ENCODE measurements around the gene NFE2L2. TPM values are rescaled to one million over a fixed set of nuclear protein-coding genes. Genes with fewer than 3 reads are reported as not detected.

The NFE2L2 gene
- total and polyA plus RNA-seq, 9 of the 15 experiments (the other 6 are each of a cell fraction or from before 2014, with no cell fraction given): 29.3 to 120 (median 59.3) TPM

DNA sequence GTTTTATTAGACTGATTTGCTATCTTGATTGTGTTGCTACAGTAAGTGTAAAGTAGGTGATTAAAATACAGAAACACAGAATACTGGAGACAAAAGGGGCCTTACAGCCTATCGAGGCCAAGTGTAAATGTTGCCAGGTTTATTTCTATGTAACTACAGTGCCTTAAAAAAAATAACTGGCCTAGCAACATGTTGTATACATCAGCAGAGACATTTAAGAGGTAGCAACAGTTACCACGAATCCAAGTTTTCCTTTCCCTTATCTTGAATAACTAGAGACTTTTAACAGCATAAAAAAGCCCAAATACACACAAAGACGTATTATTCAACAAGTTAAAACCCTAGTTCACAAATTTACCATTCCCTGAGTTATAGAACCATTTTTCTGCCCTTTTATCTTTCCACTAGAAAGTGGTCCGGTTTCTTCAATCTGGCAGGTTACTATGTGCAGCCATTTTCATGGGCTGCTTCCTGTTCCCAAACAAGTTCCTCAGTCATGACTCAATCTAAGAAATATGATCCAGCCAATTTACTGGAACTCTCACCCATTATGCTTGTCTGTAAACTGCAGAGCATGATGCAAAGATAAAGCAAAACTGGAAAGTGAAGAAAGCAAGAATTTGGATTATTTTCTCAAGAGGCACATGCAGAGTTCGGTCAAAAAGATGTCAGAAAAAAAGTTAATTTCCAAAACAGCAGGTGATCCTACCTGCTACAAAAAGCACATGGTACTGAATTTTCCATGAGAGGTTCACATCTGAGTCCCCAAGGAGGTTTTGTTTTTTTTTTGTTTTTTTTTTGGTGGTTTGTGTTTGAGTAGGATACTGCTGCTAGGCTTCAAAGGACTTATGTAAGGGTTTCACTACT, 22.2 kb downstream of the NFE2L2 start (continued):
- no peak for TF ChIP-seq ZNF407 (IDR thresholded peaks at IDR 0.05; ENCODE audit: low read depth)
- TF ChIP-seq NRF1 (conservative IDR thresholded peaks at IDR 0.05 in 1 of 2, IDR thresholded peaks at IDR 0.05 in 1 of 2): peak; percentile 10 to 44; a peak in 1 of 4 replicates
- TF ChIP-seq ZNF124 (CRISPR knock-in tag; IDR thresholded peaks at IDR 0.05): no peak
- TF ChIP-seq C11orf30 (IDR thresholded peaks at IDR 0.05; ENCODE audit: low read depth): no peak
- TF ChIP-seq ZNF79 (CRISPR knock-in tag; IDR thresholded peaks at IDR 0.05; ENCODE audit: low read depth): no peak
- TF ChIP-seq PPARD (CRISPR knock-in tag; IDR thresholded peaks at IDR 0.05): no peak
- TF ChIP-seq KAT7 (CRISPR knock-in tag; IDR thresholded peaks at IDR 0.05; ENCODE audit: borderline replicate concordance): no peak
- no peak for TF ChIP-seq GMEB1 (CRISPR knock-in tag; IDR thresholded peaks at IDR 0.05)
- no peak for TF ChIP-seq BRF1 (IDR thresholded peaks at IDR 0.05; ENCODE audit: borderline replicate concordance, extremely low read depth, insufficient read length)
- TF ChIP-seq SMARCA4 (IDR thresholded peaks at IDR 0.05): peak; percentile 95
- TF ChIP-seq UBTF (IDR thresholded peaks at IDR 0.05; ENCODE audit: borderline replicate concordance in 1 of 2, low read depth in 2 of 2, low read length in 2 of 2): no peak
- TF ChIP-seq GATAD2A (IDR thresholded peaks at IDR 0.05): no peak
- TF ChIP-seq ZNF24 (IDR thresholded peaks at IDR 0.05): no peak
- no peak for TF ChIP-seq ILK (tag; IDR thresholded peaks at IDR 0.05; ENCODE audit: borderline replicate concordance, low read depth)

Measured in K562 (cell line).